Liver (tissue), 9 donors: ENCODE results near the gene DAPK1. TPM values are rescaled to one million over a fixed set of nuclear protein-coding genes. Genes with fewer than 3 reads are reported as not detected.

ENCODE experiments used
- DNase-seq: peaks from one replicate; pipeline ENCODE4 v3.0.0-alpha.2; 2017; ENCODE audit warnings: low spot score
- H3K27ac ChIP-seq, 2 donors: one replicate each; pipeline ENCODE4 v1.7.0; 2013; ENCODE audit warnings: inconsistent platforms in 2 of 2, low read length in 2 of 2, control low read depth in 1 of 2, low read depth in 1 of 2, mild to moderate bottlenecking in 1 of 2
- H3K27me3 ChIP-seq, 4 donors: one replicate each; pipeline versions ENCODE4 v1.6.1 to v1.7.0; 2013; ENCODE audit warnings: low read length in 3 of 4, inconsistent platforms in 1 of 4, mild to moderate bottlenecking in 1 of 4, moderate library complexity in 1 of 4; ENCODE audit not compliant: control insufficient read depth in 4 of 4, insufficient read depth in 4 of 4
- H3K36me3 ChIP-seq, 4 donors: one replicate each; pipeline versions ENCODE4 v1.6.1 to v1.7.0; 2013; ENCODE audit warnings: low read length in 3 of 4, mild to moderate bottlenecking in 3 of 4, low read depth in 1 of 4, moderate library complexity in 1 of 4; ENCODE audit not compliant: control insufficient read depth in 4 of 4, insufficient read depth in 3 of 4
- H3K4me1 ChIP-seq, 4 donors: one replicate each; pipeline versions ENCODE4 v1.6.1 to v1.7.0; 2013; ENCODE audit warnings: low read length in 3 of 4, mild to moderate bottlenecking in 3 of 4, moderate library complexity in 1 of 4; ENCODE audit not compliant: control insufficient read depth in 4 of 4, insufficient read depth in 4 of 4
- H3K4me3 ChIP-seq, 3 donors: one replicate each; pipeline versions ENCODE4 v1.6.1 to v1.7.0; 2013; ENCODE audit warnings: low read length in 3 of 3, control low read depth in 1 of 3, low read depth in 1 of 3, mild to moderate bottlenecking in 1 of 3
- H3K9ac ChIP-seq, 2 donors: one replicate each; pipeline ENCODE4 v1.7.0; 2013; ENCODE audit warnings: low read length in 2 of 2, mild to moderate bottlenecking in 2 of 2, moderate library complexity in 2 of 2, control low read depth in 1 of 2, low read depth in 1 of 2
- H3K9me3 ChIP-seq, 4 donors: one replicate each; pipeline versions ENCODE4 v1.6.1 to v1.7.0; 2013; ENCODE audit warnings: low read length in 3 of 4; ENCODE audit not compliant: control insufficient read depth in 4 of 4
- ATF3 ChIP-seq: IDR thresholded peaks from 2 replicates; pipeline ENCODE4 v1.6.1; 2016; ENCODE audit warnings: antibody characterized with exemption
- CTCF ChIP-seq: fragments of 150-350 bp; IDR thresholded peaks from 2 replicates; pipeline ENCODE4 v1.5.1; 2017; ENCODE audit warnings: improper control_type of control experiment, low read depth, low read length; ENCODE audit not compliant: missing input control
- FOXA1 ChIP-seq: IDR thresholded peaks from 2 replicates; pipeline ENCODE4 v1.6.1; 2016; ENCODE audit warnings: antibody characterized with exemption
- FOXA2 ChIP-seq: IDR thresholded peaks from 2 replicates; pipeline ENCODE4 v1.6.1; 2016; ENCODE audit warnings: antibody characterized with exemption
- GABPA ChIP-seq, 2 donors: IDR thresholded peaks in 1 of 2; conservative IDR thresholded peaks in 1 of 2; 2 replicates each; pipeline ENCODE4 v1.6.1; 2016; ENCODE audit warnings: antibody characterized with exemption in 2 of 2, mild to moderate bottlenecking in 1 of 2, moderate library complexity in 1 of 2
- HNF4A ChIP-seq, 2 donors: conservative IDR thresholded peaks; 2 replicates each; pipeline ENCODE4 v1.6.1; 2016; ENCODE audit warnings: antibody characterized with exemption in 2 of 2, mild to moderate bottlenecking in 2 of 2
- HNF4G ChIP-seq: IDR thresholded peaks from 2 replicates; pipeline ENCODE4 v1.6.1; 2016; ENCODE audit warnings: antibody characterized with exemption
- NR2F2 ChIP-seq: IDR thresholded peaks from 2 replicates; pipeline ENCODE4 v1.6.1; 2016; ENCODE audit warnings: antibody characterized with exemption
- RAD21 ChIP-seq, 2 donors: IDR thresholded peaks; 2 replicates each; pipeline ENCODE4 v1.6.1; 2016; ENCODE audit warnings: antibody characterized with exemption in 2 of 2, mild to moderate bottlenecking in 2 of 2
- REST ChIP-seq: IDR thresholded peaks from 2 replicates; pipeline ENCODE4 v1.6.1; 2016; ENCODE audit warnings: antibody characterized with exemption, mild to moderate bottlenecking
- RXRA ChIP-seq, 2 donors: IDR thresholded peaks; 2 replicates each; pipeline ENCODE4 v1.6.1; 2017 to 2018; ENCODE audit warnings: antibody characterized with exemption in 2 of 2, mild to moderate bottlenecking in 1 of 2
- SP1 ChIP-seq: IDR thresholded peaks from 2 replicates; pipeline ENCODE4 v1.6.1; 2018; ENCODE audit warnings: antibody characterized with exemption, mild to moderate bottlenecking
- TAF1 ChIP-seq: conservative IDR thresholded peaks from 2 replicates; pipeline ENCODE4 v1.6.1; 2016; ENCODE audit warnings: antibody characterized with exemption, mild to moderate bottlenecking
- ZBTB33 ChIP-seq: IDR thresholded peaks from 2 replicates; pipeline ENCODE4 v1.6.1; 2016; ENCODE audit warnings: antibody characterized with exemption
- WGBS: extraction: QIAGEN DNeasy Blood & Tissue Kit; methylation state at CpG from one replicate; pipeline ENCODE4 v1.1.7; 2013; 5-methylcytosine and 5-hydroxymethylcytosine counted together
- polyA plus RNA-seq, 2 donors: library from polyadenylated mRNA; stranded (reverse) in 1 of 2; unstranded in 1 of 2; fragments of 200-250 nt in 1 of 2; fragments of >200 nt in 1 of 2; fragmentation: Nextera tagmentation in 1 of 2; extraction: Ambion mirVana in 1 of 2; gene quantifications; one replicate each; pipeline versions ENCODE4 v1.2.1 to v1.2.3, GENCODE V29; 2013 to 2015
- total RNA-seq, 2 donors: library from RNA; depleted of rRNA; stranded (reverse); fragments of >200 nt; gene quantifications; one replicate each; pipeline ENCODE4 v1.2.3, GENCODE V29; 2014
- donor health status: healthy.
- donor health status: healthy.
- donor health status: healthy.
- donor health status: healthy.
- donor health status: healthy.

Gene DAPK1
- total and polyA plus RNA-seq, 4 donors: 14.0 to 40.8 (median 21.8) TPM

- no peaks in the 10 kb centered on the region for H3K9me3 ChIP-seq
- no peak overlapping the region for H3K9ac ChIP-seq
- H3K36me3 ChIP-seq: no peaks in the 10 kb centered on the region
- 82% methylated on average over 7 of the region's 7 CpGs for WGBS
- no peak for DNase-seq
- no peaks in the 10 kb centered on the region for H3K27me3 ChIP-seq
- H3K27ac ChIP-seq: peak overlapping the region in 1 of 2 donors; percentile 11
- H3K4me1 ChIP-seq: peaks cover 4 to 19% (median 6%) of the 10 kb centered on the region in 4 donors
- no peak overlapping the region for H3K4me3 ChIP-seq
- no peak for TF ChIP-seq RXRA (IDR thresholded peaks at IDR 0.05)
- no peak for TF ChIP-seq HNF4G
- no peak for TF ChIP-seq REST
- TF ChIP-seq NR2F2: no peak
- no peak for TF ChIP-seq ATF3
- TF ChIP-seq ZBTB33: no peak
- TF ChIP-seq TAF1: no peak
- TF ChIP-seq RAD21 (IDR thresholded peaks at IDR 0.05): no peak
- no peak for TF ChIP-seq CTCF
- TF ChIP-seq SP1: no peak
Observed at GRCh38 chr9:87556039-87556438, 58.4 kb downstream of the DAPK1 start.

GRCh38 chr9:87556821-87557220 is 59.2 kb downstream of the DAPK1 start:
- TF ChIP-seq HNF4A (conservative IDR thresholded peaks at IDR 0.05) (no peak), GABPA (IDR thresholded peaks at IDR 0.05 in 1 of 2, conservative IDR thresholded peaks at IDR 0.05 in 1 of 2) (no peak), RXRA (IDR thresholded peaks at IDR 0.05) (no peak), ATF3 (no peak), TAF1 (no peak), FOXA1 (no peak), FOXA2 (no peak)
- Histone ChIP-seq H3K27me3 (no peaks in the 10 kb centered on the region), H3K4me1 (peaks cover 4 to 18% (median 7%) of the 10 kb centered on the region in 4 donors), H3K27ac (no peak overlapping the region), H3K4me3 (no peak overlapping the region), H3K9ac (no peak overlapping the region), H3K9me3 (no peaks in the 10 kb centered on the region), H3K36me3 (no peaks in the 10 kb centered on the region)
- 70% methylated on average over 6 of the region's 6 CpGs for WGBS
- no peak for DNase-seq
